Heart left ventricle (tissue), 16 donors: ENCODE data around the gene INHBE. TPM values are rescaled to one million over a fixed set of nuclear protein-coding genes. Genes with fewer than 3 reads are reported as not detected.

Experiments
- ATAC-seq, 4 donors: fragments of 200-7000 bp; cut with Tn5 transposase; one replicate each; pipeline ENCODE4 v1.9.1; 2020 to 2022; ENCODE audit warnings: moderate library complexity in 4 of 4, mild to moderate bottlenecking in 3 of 4, moderate number of reproducible peaks in 1 of 4
- DNase-seq, 5 donors: peaks; one replicate each; pipeline ENCODE4 v3.0.0-alpha.2; 2020
- H3K27ac ChIP-seq, 12 donors: fragments of 200-600 bp; sonication (generic) in 4 of 12; one replicate each; pipeline versions ENCODE4 v1.5.0 to v1.8.0; 2016 to 2022; ENCODE audit warnings: mild to moderate bottlenecking in 2 of 12
- H3K27me3 ChIP-seq, 9 donors: fragments of 200-600 bp; sonication (generic) in 2 of 9; one replicate each; pipeline versions ENCODE4 v1.5.1 to v1.8.0; 2016 to 2022; ENCODE audit warnings: mild to moderate bottlenecking in 3 of 9
- H3K36me3 ChIP-seq, 9 donors: fragments of 200-600 bp; sonication (generic) in 2 of 9; one replicate each; pipeline versions ENCODE4 v1.5.0 to v1.8.0; 2018 to 2022; ENCODE audit warnings: mild to moderate bottlenecking in 2 of 9
- H3K4me1 ChIP-seq, 12 donors: fragments of 200-600 bp; sonication (generic) in 4 of 12; one replicate each; pipeline versions ENCODE4 v1.5.0 to v1.8.0; 2016 to 2022; ENCODE audit warnings: mild to moderate bottlenecking in 3 of 12
- H3K4me3 ChIP-seq, 12 donors: fragments of 200-600 bp; sonication (generic) in 4 of 12; one replicate each; pipeline versions ENCODE4 v1.5.0 to v1.8.0; 2017 to 2022; ENCODE audit warnings: mild to moderate bottlenecking in 9 of 12, moderate library complexity in 4 of 12
- H3K9me3 ChIP-seq, 12 donors: fragments of 200-600 bp; sonication (generic) in 4 of 12; one replicate each; pipeline versions ENCODE4 v1.5.0 to v1.8.0; 2016 to 2022; ENCODE audit warnings: mild to moderate bottlenecking in 1 of 12
- CTCF ChIP-seq, 12 donors: fragments of 200-600 bp; sonication (generic) in 4 of 12; IDR thresholded peaks; one replicate each; pipeline versions ENCODE4 v1.5.0 to v1.8.0; 2018 to 2022; ENCODE audit warnings: antibody characterized with exemption in 12 of 12, mild to moderate bottlenecking in 5 of 12
- POLR2A ChIP-seq, 2 donors: fragments of 450-650 bp; IDR thresholded peaks; one replicate each; pipeline ENCODE4 v1.6.1; 2017; ENCODE audit warnings: antibody characterized with exemption in 2 of 2, mild to moderate bottlenecking in 2 of 2, moderate library complexity in 2 of 2
- WGBS, 4 donors: extraction: QIAGEN DNeasy Blood & Tissue Kit in 2 of 4; methylation state at CpG; one replicate each; pipeline versions ENCODE4 v1.1.5 to v1.1.7; 2013 to 2018; 5-methylcytosine and 5-hydroxymethylcytosine counted together
- intact Hi-C, 10 donors: fragments of 100-400 bp; cut with DNase I; formaldehyde crosslinking; loops; one replicate each; pipeline versions ENCODE4 v1.11.1 to v1.14.2; 2022
- polyA plus RNA-seq, 2 donors: library from polyadenylated mRNA; stranded (reverse); fragments of 200-250 nt; gene quantifications; one replicate each; pipeline ENCODE4 v1.2.3, GENCODE V29; 2013
- total RNA-seq, 9 donors: library from RNA; depleted of rRNA in 2 of 9; stranded (reverse); fragments of >200 nt in 2 of 9; fragmentation: NEBNext Ultra II Directional in 3 of 9; extraction: Animal tissue kit (Norgen Biotek cat#: 25700) in 3 of 9; gene quantifications; one replicate each; pipeline versions ENCODE4 v1.1.0 to v1.2.4, GENCODE V29; 2016 to 2023
- donor health status: ischemic (EF 13 %, LVEDD 7.1; RV severe dilation, severe dysfunction).
- donor health status: healthy with polysubstance abuse.
- donor health status: DM: no; HTN: yes; CAD: no.
- donor health status: DM: no; HTN: no; CAD: no.
- donor health status: ischemic (EF 25% LVEDD 6.9; RV normal size, moderate dysfunction).
- donor health status: ischemic (EF 25% LVEDD 5.7; RV mildly dilated, moderate dysfunction).
- donor health status: healthy.
- donor health status: DM: yes; HTN: yes; CAD: no.
- donor health status: ischemic (EF 35%, LVEDD 5.7; RV mildly dilated, moderate dysfunction).
- donor health status: nonischemic (EF 11% LVEDD 7.7; RV severe dilation, severe dysfunction).
- donor health status: DM: yes; HTN: yes; CAD: no.
- donor health status: PGD.
- donor health status: ischemic (EF 29% LVEDD 5.4; RV normal size, mild dysfunction).
- donor health status: nonischemic (EF 23%, LVEDD 6.1; RV moderate dilation, normal function).

INHBE gene
- total and polyA plus RNA-seq, 11 donors = 0.03 to 0.64 TPM; not detected in 9

DNA sequence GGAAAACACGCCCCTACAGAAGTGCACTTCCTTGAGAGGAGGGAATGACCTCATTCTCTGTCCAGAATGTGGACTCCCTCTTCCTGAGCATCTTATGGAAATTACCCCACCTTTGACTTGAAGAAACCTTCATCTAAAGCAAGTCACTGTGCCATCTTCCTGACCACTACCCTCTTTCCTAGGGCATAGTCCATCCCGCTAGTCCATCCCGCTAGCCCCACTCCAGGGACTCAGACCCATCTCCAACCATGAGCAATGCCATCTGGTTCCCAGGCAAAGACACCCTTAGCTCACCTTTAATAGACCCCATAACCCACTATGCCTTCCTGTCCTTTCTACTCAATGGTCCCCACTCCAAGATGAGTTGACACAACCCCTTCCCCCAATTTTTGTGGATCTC lies 5.0 kb upstream of the INHBE start:
- TF ChIP-seq CTCF (IDR thresholded peaks at IDR 0.05) (no peak), POLR2A (IDR thresholded peaks at IDR 0.05) (no peak)
- ATAC-seq (no peak), DNase-seq (no peak)
- Histone ChIP-seq H3K4me3 (no peak overlapping the region), H3K9me3 (peaks cover 0 to 5% (median 0%) of the 10 kb centered on the region in 12 donors), H3K36me3 (no peaks in the 10 kb centered on the region), H3K27me3 (no peaks in the 10 kb centered on the region), H3K4me1 (peaks cover 0 to 21% (median 11%) of the 10 kb centered on the region in 12 donors), H3K27ac (no peak overlapping the region)
- 84 to 96% (median 89%) methylated on average over 3 of the region's 3 CpGs for WGBS, 4 donors
- intact Hi-C loops = loop anchor here in 7 of 10 donors (5.0 to 10.0 kb wide), 3 partner anchors 175 to 188 kb away; no protein-coding TSS in a partner anchor

GRCh38 chr12:57451233-57451778 lies 3.8 kb upstream of the INHBE start:
- DNase-seq (no peak), ATAC-seq (no peak)
- H3K9me3 ChIP-seq = peaks cover 0 to 5% (median 0%) of the 10 kb centered on the region in 12 donors
- no peak for TF ChIP-seq POLR2A (IDR thresholded peaks at IDR 0.05)
- no peak for TF ChIP-seq CTCF (IDR thresholded peaks at IDR 0.05)
- no peaks in the 10 kb centered on the region for H3K36me3 ChIP-seq
- H3K27ac ChIP-seq = peak overlapping the region in 10 of 12 donors; percentile 8 to 94 (median 77)
- WGBS, 4 donors = 79 to 92% (median 85%) methylated on average over 6 of the region's 6 CpGs
- H3K27me3 ChIP-seq = no peaks in the 10 kb centered on the region
- H3K4me1 ChIP-seq = peaks cover 0 to 30% (median 12%) of the 10 kb centered on the region in 12 donors
- intact Hi-C loops = loop anchor here in 7 of 10 donors (5.0 to 10.0 kb wide), 3 partner anchors 173 to 189 kb away; no protein-coding TSS in a partner anchor
- no peak overlapping the region for H3K4me3 ChIP-seq

DNA sequence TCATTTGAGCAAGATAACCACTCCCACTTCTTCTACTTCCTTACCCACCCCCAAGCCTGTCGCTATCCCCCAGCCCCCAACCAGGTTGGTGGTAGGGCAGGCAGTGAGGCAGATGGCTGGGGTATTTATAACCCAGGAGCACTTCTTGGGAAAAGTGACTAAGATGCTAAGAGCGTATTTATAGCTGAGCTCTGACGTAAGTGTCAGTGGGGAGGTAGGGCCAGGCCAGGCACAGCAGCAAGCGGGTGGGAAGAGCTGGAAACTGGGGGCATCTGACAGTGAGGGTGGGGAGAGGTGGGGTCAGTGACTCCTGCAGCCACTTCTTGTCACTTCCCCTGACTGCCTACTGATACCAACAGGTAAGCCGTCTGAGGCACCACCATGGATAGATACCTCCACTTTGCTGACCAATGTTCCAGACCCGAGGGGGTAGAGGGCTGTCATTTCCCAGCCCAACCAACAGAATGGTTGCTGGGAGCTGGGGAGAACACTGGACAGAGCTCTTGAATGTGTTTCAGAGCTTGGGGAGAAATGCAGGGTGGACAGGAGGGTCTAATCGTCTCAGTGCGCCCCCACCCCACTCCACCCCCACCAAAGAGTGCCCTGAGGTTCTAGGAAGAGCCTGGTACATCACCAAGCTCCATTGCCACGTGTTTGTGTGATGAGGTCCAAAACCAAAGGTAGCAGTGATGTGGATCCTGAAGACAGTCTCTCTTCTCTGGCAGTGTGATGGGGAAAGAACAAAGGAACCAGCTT lies 2.7 kb upstream of the INHBE start:
- intact Hi-C loops = loop anchor here (1.0 to 10.0 kb wide), 9 partner anchors 22 to 240 kb away; partner anchors contain the start of gene R3HDM2 (in 1 of the 10)
- 5 to 14% (median 11%) methylated on average over 9 of the region's 9 CpGs for WGBS, 4 donors
- H3K36me3 ChIP-seq = no peaks in the 10 kb centered on the region
- peaks cover 0 to 5% (median 0%) of the 10 kb centered on the region in 12 donors for H3K9me3 ChIP-seq
- peak overlapping the region; percentile 61 to 96 (median 84) for H3K27ac ChIP-seq
- H3K4me1 ChIP-seq = peaks cover 0 to 31% (median 12%) of the 10 kb centered on the region in 12 donors
- peak; percentile 76 to 81 (median 77) for DNase-seq
- no peak for TF ChIP-seq POLR2A (IDR thresholded peaks at IDR 0.05)
- no peak for TF ChIP-seq CTCF (IDR thresholded peaks at IDR 0.05)
- no peaks in the 10 kb centered on the region for H3K27me3 ChIP-seq
- ATAC-seq = peak; percentile 89 to 93 (median 90)
- peak overlapping the region in 2 of 12 donors; percentile 19 to 29 for H3K4me3 ChIP-seq

DNA sequence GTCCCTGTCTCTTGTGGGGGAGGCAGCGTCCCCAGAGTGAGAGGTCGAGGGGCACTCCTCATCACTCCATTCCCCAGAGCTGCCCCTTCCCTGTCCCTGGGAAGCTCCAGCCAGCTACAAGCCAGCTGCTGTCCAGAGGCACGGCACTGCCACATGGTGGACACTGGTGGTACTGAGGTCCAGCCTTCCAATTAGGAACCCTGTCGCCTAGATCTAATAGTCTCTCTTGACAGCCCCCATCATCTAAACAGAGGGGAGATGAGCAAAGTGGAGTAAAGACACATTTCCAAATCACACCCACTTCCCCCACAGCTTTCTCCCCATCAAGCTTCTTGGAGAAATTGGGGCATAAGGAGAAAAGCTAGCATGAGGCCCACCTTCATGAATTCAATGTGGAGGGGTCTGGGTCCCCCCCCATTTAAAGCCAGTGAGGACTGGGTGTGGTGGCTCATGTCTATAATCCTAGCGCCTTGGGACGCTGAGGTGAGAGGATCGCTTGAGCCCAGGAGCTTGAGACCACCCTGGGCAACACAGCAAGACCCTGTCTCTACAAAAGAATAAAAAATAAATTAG lies 2.1 kb upstream of the INHBE start:
- H3K4me1 ChIP-seq = peaks cover 0 to 31% (median 12%) of the 10 kb centered on the region in 12 donors
- H3K27me3 ChIP-seq = no peaks in the 10 kb centered on the region
- ATAC-seq = peak; percentile 75 to 86 (median 82)
- WGBS, 4 donors = 19 to 27% (median 24%) methylated on average over 5 to 7 of the region's 7 CpGs
- intact Hi-C loops = loop anchor here (1.0 to 10.0 kb wide), 9 partner anchors 22 to 240 kb away; partner anchors contain the start of gene R3HDM2 (in 1 of the 10)
- H3K9me3 ChIP-seq = peaks cover 0 to 5% (median 0%) of the 10 kb centered on the region in 12 donors
- peak; percentile 83 to 89 (median 87) for DNase-seq
- no peaks in the 10 kb centered on the region for H3K36me3 ChIP-seq
- H3K27ac ChIP-seq = peak overlapping the region; percentile 61 to 96 (median 84)
- no peak overlapping the region for H3K4me3 ChIP-seq
- TF ChIP-seq CTCF (IDR thresholded peaks at IDR 0.05) = peak; percentile 79 to 96 (median 90)
- TF ChIP-seq POLR2A (IDR thresholded peaks at IDR 0.05) = no peak
